NT2/D1 (cell line): ENCODE data around the gene POMGNT2.
"Not testable (repeated sequence)": the region's sequence is repeated elsewhere in the genome, so short reads cannot be mapped to it uniquely, and the experiment has no call there.

Source experiments
- DNase-seq: peaks from one replicate; pipeline ENCODE4 v3.0.0-alpha.2; 2011; ENCODE audit warnings: low read depth, low spot score
- H3K27me3 ChIP-seq: 2 replicates; pipeline ENCODE4 v1.6.0; 2011; ENCODE audit warnings: mild to moderate bottlenecking; ENCODE audit not compliant: insufficient read length, insufficient read depth
- H3K36me3 ChIP-seq: 2 replicates; pipeline ENCODE4 v1.6.1; 2011; ENCODE audit warnings: mild to moderate bottlenecking, low read length, mixed read lengths; ENCODE audit not compliant: insufficient read depth, insufficient read length
- H3K4me1 ChIP-seq: 2 replicates; pipeline ENCODE4 v1.5.1; 2011; ENCODE audit not compliant: insufficient read depth, insufficient read length
- H3K4me3 ChIP-seq: 2 replicates; pipeline ENCODE4 v1.5.1; 2011; ENCODE audit warnings: low read depth; ENCODE audit not compliant: insufficient read length
- H3K9ac ChIP-seq: 2 replicates; pipeline ENCODE4 v1.6.0; 2011; ENCODE audit warnings: low read depth; ENCODE audit not compliant: insufficient read length
- H3K9me3 ChIP-seq: 2 replicates; pipeline ENCODE4 v1.5.1; 2011; ENCODE audit warnings: mild to moderate bottlenecking, low read length; ENCODE audit not compliant: insufficient read depth
- SUZ12 ChIP-seq: IDR thresholded peaks from 2 replicates; pipeline ENCODE4 v1.6.1; 2011; ENCODE audit not compliant: insufficient read length, insufficient read depth; ENCODE audit errors: extremely low read depth
- YY1 ChIP-seq: IDR thresholded peaks from 2 replicates; pipeline ENCODE4 v1.6.1; 2011; ENCODE audit not compliant: insufficient read length, insufficient read depth
- ZNF274 ChIP-seq: IDR thresholded peaks from 2 replicates; pipeline ENCODE4 v1.6.1; 2011; ENCODE audit warnings: mild to moderate bottlenecking, low read depth, low read length

The POMGNT2 gene

GRCh38 chr3:43075904-43076661 is 29.8 kb downstream of the POMGNT2 start:
- DNase-seq = no peak
- H3K9me3 ChIP-seq = peaks cover 5% of the 10 kb centered on the region; the same call in 1 of the 2 replicates
- H3K4me1 ChIP-seq = no peaks in the 10 kb centered on the region

DNA sequence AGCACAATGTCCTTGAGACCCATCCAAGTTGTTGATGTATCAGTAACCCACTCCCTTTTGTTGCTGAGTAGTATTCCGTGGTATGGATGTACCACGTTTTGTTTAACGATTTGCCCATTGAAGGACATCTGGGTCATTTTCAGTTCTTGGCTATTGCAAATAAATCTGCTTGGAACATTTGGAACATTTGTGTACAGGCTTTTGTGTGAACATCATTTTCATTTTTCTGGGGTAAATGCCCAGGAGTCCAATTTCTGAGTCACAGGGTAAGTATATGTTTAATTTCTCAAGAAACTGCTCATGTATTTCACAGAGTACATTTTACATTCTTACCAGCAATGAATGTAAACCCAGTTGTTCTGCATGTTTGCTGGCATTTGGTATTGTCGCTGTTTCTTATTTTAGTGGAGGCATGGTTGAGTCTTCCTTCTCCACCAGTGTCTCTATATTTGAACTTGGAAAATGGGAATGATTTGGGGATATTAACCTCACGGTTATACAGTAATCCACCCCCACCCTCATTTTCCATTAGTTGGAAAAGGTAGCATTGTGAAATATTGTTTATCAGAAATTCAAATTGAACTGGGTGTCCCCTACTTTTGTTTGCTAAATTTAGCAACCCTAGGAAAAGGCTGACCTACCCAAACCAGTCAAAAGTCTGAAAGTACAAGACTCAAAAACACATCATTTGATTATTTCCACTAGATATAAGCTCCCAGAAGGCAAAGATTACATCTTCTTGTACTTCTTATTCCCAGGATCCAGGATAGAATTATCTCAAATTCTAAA is 30.8 kb downstream of the POMGNT2 start:
- H3K9me3 ChIP-seq = no peaks in the 10 kb centered on the region
- H3K9ac ChIP-seq = no peak overlapping the region
- peaks cover 20% of the 10 kb centered on the region for H3K36me3 ChIP-seq
- no peaks in the 10 kb centered on the region for H3K27me3 ChIP-seq
- DNase-seq = no peak
- H3K4me3 ChIP-seq = no peak overlapping the region
- no peaks in the 10 kb centered on the region for H3K4me1 ChIP-seq
- no peak for TF ChIP-seq ZNF274

More at GRCh38 chr3:43075904-43076661, 29.8 kb downstream of the POMGNT2 start:
- no peak overlapping the region for H3K4me3 ChIP-seq
- H3K9ac ChIP-seq = no peak overlapping the region
- H3K36me3 ChIP-seq = peaks cover 30% of the 10 kb centered on the region
- TF ChIP-seq SUZ12 (no peak), YY1 (no peak), ZNF274 (no peak)
- H3K27me3 ChIP-seq = no peaks in the 10 kb centered on the region

DNA sequence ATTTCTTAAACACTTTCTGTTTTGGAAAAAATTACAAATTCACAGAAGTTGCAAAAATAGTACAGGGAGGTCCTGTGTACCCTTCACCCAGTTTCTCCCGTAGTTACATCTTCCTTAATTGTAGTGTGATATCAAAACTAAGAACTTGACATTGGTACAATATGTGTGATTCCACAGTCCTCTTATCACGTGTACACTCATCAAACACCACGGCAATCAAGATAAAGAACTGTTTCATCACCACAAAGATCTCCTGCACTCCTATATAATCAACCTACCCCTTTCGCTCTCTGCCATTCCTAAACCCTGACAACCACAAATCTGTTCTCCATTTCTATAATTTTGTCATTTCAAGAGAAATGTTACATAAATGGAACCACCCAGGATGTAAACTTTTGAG is 31.4 kb downstream of the POMGNT2 start:
- H3K9me3 ChIP-seq = no peaks in the 10 kb centered on the region
- no peak for TF ChIP-seq SUZ12
- no peak for TF ChIP-seq ZNF274
- TF ChIP-seq YY1 = no peak
- H3K4me1 ChIP-seq = no peaks in the 10 kb centered on the region
- H3K9ac ChIP-seq = no peak overlapping the region
- no peak overlapping the region for H3K4me3 ChIP-seq
- H3K36me3 ChIP-seq = peaks cover 14% of the 10 kb centered on the region
- no peak for DNase-seq
- no peaks in the 10 kb centered on the region for H3K27me3 ChIP-seq

- no peak for DNase-seq
- no peak for TF ChIP-seq SUZ12
- TF ChIP-seq YY1 = no peak
- TF ChIP-seq ZNF274 = no peak
These were observed 32.1 kb downstream of the POMGNT2 start for GRCh38 chr3:43073836-43074220.

DNA sequence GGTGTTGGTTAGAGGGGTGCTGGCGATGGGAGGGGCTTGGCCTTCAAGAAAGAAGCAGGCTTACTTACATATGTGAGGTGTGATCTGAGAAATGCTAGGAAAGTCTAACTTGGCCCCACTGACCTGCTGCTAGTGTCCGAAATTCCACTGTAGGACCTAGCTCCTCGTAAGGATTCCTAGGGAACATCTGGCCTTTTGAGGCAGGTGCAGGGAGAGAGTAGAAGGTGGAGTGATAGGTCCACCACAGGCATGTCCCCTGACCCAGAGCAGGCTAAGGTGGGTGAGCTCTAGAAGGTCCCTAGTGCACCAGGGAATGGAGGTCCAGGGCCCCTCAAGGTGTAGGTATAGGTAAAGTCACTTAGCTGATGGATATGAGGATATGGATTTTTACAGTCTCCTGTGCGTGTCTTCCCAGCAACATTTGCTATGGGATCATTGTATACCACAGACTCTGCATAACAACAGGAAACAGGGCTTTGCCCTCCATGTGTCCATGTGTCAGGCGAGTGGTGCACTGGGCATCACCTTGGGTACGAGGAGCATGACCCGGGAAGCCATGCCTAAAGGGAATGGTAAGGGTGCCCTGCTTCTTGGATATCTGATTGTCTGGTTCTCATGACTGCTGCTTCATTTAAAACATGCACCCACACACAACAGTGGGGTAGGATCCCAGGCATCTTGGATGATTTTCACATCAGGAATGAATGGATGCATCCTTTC is 32.6 kb downstream of the POMGNT2 start:
- Histone ChIP-seq H3K4me3 (no peak overlapping the region), H3K27me3 (no peaks in the 10 kb centered on the region), H3K4me1 (no peaks in the 10 kb centered on the region), H3K9me3 (no peaks in the 10 kb centered on the region), H3K36me3 (peaks cover 6% of the 10 kb centered on the region), H3K9ac (no peak overlapping the region)
- DNase-seq = no peak
- no peak for TF ChIP-seq YY1
- TF ChIP-seq ZNF274 = no peak
- no peak for TF ChIP-seq SUZ12

More at GRCh38 chr3:43073836-43074220, 32.1 kb downstream of the POMGNT2 start:
- Histone ChIP-seq H3K27me3 (no peaks in the 10 kb centered on the region), H3K4me1 (no peaks in the 10 kb centered on the region), H3K9me3 (no peaks in the 10 kb centered on the region), H3K9ac (no peak overlapping the region), H3K36me3 (peaks cover 9% of the 10 kb centered on the region), H3K4me3 (no peak overlapping the region)

GRCh38 chr3:43072361-43072760 is 33.5 kb downstream of the POMGNT2 start:
- Histone ChIP-seq H3K36me3 (no peaks in the 10 kb centered on the region), H3K9me3 (no peaks in the 10 kb centered on the region), H3K4me3 (no peak overlapping the region), H3K9ac (no peak overlapping the region), H3K27me3 (no peaks in the 10 kb centered on the region), H3K4me1 (no peaks in the 10 kb centered on the region)
- TF ChIP-seq YY1 (no peak), SUZ12 (no peak), ZNF274 (no peak)
- no peak for DNase-seq

DNA sequence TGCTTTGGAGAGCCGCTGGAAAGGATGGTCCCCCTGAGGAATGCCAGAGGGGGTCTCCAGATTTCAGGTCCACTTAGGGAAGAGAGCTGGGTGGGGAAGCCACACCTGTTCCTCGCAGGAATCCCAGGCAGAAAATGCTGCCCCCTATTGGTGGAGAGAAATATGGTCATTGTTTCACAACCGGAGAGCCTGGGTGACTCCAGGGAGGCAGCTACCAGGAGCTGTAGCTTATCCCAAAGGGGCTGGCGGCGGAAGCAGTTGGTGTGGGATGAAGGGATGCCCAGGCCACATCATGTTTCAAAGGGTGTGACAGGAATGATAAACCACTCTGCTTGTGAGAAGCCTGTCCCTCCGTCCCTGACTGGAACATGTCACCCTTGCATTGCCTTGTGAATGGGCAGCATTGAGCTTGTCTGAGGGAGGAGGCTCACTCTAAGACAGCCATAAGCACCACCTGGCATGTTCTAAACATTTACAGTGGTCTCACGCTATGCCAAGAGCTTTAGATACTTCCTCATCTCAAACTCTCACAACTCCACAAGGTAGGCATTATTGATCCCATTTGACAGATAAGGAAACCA is 34.5 kb downstream of the POMGNT2 start:
- peak; percentile 20 for DNase-seq
- Histone ChIP-seq H3K9ac (no peak overlapping the region), H3K27me3 (no peaks in the 10 kb centered on the region), H3K9me3 (no peaks in the 10 kb centered on the region), H3K4me1 (no peaks in the 10 kb centered on the region), H3K4me3 (no peak overlapping the region), H3K36me3 (no peaks in the 10 kb centered on the region)
- TF ChIP-seq YY1 = no peak
- no peak for TF ChIP-seq ZNF274
- no peak for TF ChIP-seq SUZ12

GRCh38 chr3:43070670-43071069 is 35.2 kb downstream of the POMGNT2 start:
- H3K4me1 ChIP-seq, H3K27me3 ChIP-seq, H3K9me3 ChIP-seq, H3K36me3 ChIP-seq, H3K9ac ChIP-seq, DNase-seq, H3K4me3 ChIP-seq: not testable (repeated sequence)
